D341Med (cell line): ENCODE measurements around the gene PRM2.

Experiments
- DNase-seq: peaks from one replicate; pipeline ENCODE4 v3.0.0; 2012; ENCODE audit warnings: low spot score

Gene PRM2, protein sequence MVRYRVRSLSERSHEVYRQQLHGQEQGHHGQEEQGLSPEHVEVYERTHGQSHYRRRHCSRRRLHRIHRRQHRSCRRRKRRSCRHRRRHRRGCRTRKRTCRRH

DNA sequence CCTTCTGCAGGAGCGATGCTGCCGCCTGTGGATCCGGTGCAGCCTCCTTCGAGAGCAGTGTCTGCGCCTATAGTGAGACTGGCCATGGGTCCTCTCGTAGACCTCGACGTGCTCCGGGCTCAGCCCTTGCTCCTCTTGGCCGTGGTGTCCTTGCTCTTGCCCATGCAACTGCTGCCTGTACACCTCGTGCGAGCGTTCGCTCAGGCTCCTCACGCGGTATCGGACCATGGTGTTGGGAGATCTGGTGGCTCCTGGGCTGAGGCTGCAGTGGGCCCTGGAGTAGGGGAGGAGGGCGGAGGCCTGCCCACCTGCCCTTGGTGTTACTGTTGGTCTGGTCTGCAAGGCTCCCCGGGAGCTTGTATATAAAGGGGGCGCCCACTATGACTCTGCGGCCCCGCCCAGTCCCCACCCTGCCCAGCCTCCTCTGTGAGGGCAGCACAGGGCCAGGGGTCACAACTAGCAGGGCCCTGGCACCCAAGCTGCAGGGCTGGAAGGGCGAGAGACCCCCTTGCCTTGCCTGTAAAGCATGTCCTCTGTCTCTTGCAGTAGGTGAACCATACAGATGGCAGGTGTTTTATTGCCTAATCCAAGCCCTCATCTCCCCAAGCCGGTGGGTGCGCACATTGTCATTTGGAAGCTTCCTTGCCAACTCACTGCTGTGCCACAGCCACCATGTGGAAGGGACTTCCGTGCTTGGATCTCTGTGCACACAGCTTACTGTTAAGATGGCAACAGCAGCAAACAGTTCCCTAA, at the start of gene PRM2:
Gene PRM2 (minus strand): TSS at position 338 of the 753 bp plus-strand sequence. CDS start 110 bp downstream, at position 228.
- no peak for DNase-seq

DNA sequence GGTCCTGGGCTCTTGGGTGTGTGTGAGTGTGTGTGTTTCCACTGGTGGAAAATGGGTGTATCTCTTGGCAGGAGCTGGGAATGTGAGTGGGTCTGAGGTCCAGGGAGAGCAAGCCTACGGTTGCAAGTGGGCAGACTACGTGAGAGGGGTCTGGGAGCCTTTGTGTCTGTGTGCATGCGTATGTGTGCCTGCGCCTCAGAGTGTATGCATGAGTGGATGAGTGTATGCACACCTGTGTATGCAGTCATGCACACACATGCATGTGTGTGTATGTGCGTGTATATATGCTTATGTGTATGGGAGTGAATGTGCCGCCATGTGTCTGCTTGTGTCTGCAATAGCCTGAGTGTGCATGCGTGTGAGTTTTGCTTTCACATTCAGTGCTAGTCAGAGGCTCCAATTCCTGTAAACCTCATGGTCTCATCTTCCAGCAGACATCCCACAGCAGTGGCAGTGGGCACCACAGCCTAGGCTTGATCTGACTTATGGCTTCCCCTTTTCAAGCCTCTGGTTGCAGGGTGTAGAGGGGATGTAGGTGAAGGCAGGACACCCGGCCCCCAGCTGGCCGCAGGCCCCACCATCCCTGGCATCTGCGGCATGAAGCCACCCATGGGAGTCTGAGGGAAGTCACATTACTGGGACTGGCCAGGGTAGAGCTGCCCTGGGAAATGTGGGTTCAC, 49.3 kb upstream of the PRM2 start:
- DNase-seq, result no peak

DNA sequence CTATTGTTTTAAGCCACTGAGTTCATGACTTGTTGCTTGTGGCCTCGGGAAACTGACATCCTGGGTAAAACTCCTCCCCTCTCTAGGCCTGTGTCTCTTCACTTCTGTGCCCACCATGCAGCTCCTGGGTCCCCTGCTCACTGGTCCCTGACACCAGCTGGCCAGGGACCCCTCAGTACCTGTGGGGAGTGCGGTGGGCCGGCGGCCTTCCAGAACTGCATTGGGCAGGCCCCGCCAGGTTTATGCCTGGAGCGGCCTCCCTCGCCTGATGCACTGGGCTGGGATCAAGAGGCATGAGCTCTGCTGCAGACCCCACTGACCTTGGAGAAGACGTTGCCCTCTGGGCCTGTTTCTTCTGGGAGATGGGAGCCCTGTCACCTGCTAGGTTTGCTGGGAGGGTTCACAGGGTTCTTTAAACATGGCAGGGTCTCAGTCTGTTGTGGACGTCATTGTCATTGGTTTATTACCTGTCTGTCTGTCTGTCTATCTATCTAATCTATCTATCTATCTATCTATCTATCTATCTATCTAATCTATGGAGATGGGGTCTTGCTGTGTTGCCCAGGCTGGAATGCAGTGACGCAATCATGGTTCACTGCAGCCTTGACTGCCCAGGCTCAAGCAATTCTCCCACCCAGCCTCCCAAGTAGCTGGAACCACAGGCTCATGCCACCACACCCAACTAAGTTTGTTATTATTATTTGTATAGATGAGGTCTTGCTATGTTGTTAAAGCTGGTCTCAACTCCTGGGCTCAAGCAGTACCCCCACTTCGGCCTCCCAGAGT, 47.5 kb upstream of the PRM2 start:
- DNase-seq, result no peak

DNA sequence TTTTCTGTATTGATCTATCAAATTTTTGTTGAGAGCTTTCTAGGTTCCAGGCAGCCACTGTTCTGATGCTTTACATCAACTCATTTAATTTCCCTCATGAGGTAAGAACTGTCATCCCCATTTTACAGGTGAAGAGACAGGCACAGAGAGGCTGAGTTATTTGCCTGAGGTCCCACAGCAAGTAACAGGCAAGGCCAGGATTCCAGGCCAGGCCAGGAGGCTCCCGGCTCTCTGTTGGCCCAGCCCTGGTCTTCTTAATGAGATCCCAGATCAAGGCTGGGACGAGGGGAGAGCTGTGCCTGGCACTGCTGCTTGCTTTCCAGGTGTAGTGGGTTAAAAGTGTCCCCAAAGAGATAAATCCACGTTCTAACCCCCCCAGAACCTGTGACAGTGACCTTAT, 46.5 kb upstream of the PRM2 start:
- DNase-seq, result no peak

DNA sequence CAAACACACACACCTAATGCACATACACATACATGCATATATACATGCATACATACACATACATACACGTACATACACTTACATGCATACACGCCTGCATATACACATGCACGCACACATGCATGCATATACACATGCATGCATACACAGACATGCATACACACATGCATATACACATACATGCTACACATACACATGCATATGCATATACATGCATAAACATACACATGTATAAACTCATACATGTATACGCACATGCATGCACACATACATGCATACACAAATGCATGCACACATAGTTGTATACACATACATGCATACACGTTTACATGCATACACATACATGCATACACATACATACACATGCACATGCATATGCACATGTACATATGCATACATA, 45.4 kb upstream of the PRM2 start:
- no peak for DNase-seq

DNA sequence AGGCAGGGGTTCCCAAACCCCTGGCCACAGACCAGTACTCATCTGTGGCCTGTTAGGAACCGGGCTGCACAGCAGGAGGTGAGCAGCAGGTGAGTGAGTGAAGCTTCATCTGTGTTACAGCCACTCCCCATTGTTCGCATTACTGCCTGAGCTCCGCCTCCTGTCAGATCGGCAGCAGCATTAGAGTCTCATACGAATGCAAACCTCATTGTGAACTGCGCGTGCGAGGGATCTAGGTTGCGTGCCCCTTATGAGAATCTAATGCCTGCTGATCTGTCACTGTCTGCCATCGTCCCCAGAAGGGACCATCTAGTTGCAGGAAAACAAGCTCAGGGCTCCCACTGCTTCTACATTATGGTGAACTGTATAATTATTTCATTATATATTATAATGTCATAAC, 43.9 kb upstream of the PRM2 start:
- DNase-seq, result no peak

DNA sequence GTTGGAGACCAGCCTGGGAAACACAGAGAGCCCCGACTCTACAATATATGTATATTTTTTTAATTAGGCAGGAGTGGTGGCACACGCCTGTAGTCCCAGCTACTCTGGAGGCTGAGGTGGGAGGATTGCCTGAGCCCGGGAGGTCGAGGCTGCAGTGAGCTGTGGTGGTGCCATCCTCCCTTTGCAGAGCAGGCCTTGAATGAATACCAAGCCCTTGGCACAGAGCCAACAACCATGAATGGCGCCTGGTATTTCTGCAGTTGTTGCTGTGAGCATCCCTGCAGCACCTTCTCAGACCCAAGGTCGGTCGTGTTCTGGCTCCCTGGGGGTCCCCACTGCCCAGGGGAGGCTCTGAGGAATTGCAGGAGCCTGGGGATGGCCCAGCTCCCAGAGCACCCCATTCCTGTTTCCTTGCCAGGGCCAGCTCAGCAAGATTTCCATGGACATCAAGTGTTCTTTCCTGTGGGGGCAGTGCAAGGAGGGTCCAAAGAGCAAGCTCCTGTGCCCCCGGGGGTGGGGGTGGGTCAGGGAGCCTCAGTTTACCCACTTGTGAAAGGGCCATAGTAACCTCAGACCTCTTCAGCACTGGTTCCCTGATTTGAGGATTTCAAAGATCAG, 43.4 kb upstream of the PRM2 start:
- no peak for DNase-seq

DNA sequence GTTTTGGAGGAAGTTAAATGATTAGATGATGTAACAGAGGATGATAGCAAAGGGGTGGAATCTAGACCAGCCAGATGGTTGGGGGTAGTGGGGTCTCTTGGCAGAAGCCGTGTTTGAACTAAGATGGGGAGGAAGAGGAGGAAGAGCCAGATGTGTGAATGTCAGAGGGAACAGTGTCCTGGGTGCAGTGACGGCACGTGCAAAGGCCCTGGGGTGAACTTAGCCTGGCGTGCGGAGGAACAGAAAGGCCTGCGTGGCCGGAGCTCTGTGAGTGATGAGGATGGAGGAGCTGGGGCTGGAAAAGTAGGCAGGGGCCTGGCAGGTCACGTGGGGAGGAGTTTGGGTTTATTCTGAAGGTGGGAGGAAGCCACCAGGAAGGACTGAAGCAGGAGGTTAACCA, 42.5 kb upstream of the PRM2 start:
- DNase-seq, result no peak

DNA sequence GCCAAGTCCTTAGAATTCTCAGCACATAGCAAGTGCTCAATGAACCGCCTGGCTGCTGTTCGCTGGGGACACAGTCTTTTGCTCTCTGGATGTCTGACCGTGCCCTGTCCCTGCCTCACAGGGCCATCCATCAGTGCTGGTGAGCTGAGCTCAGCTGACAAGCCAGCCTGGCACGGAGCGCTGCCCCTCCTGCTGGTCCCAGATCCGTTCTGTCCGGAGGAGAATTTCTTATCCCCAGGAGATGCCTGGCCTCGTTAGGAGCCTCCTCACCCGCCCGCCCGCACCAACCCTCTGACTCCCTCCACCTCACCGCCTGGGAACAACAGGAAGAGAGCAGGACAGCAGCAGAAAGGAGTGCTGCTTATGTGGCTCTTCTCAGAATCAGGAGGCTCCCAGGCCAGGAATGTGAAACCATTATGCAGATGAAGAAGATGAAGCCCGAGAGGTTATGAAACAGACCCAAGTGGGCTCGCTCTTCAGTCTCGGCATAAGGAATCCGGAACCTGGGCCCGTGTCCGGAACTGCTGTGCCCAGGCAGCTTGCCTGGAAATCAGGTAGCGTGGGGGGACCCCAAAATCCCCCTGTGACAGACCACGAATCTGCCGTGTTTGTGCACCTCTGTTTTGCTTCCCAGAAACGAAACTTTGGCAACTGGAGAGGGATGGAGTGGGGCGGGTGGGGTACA, 40.2 kb upstream of the PRM2 start:
- DNase-seq, result no peak

DNA sequence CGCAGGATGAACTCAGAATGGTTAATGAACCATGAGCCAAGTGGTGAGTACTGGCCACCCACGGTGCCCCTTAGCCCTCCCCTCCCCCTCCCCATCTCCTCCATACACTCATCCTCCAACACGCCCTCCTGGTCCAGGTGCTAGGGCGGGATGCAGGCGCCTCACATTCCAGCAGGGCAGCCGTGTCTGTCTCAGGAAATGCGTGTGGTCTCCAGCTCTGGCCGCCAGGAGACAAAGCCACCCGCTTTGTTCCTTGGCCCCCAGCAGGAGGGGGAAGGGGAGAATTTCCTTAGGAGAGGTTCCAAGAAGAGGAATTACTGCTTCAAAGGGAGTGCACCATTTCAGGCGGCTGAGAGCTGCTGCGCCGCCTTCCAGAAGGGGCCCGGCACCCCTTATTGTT, 39.2 kb upstream of the PRM2 start:
- no peak for DNase-seq

DNA sequence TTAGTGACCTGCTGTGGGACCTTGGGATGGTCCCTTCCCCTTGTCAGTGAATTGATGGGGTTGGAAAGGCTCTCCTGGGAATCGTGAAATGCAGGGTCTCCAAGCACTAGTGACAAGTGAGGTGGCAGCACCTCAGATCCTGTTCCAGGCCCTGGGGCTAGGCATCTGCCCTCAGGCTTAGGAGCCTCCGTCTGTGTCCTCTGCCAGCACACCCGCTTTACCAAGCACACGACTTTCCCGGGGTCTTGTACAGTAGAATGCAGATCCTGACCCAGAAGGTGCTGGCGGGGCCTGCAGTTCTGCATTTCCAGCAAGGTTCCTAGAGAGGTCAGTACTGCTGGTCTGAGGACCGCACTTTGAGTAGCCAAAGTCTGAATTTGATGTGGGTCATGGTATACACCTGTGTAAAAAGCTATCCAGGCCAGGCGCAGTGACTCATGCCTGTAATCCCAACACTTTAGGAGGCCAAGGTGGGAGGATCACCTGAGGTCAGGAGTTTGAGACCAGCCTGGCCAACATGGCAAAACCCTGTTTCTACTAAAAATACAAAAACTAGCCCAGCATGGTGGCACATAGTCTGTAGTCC, 38.1 kb upstream of the PRM2 start:
- DNase-seq, result no peak

DNA sequence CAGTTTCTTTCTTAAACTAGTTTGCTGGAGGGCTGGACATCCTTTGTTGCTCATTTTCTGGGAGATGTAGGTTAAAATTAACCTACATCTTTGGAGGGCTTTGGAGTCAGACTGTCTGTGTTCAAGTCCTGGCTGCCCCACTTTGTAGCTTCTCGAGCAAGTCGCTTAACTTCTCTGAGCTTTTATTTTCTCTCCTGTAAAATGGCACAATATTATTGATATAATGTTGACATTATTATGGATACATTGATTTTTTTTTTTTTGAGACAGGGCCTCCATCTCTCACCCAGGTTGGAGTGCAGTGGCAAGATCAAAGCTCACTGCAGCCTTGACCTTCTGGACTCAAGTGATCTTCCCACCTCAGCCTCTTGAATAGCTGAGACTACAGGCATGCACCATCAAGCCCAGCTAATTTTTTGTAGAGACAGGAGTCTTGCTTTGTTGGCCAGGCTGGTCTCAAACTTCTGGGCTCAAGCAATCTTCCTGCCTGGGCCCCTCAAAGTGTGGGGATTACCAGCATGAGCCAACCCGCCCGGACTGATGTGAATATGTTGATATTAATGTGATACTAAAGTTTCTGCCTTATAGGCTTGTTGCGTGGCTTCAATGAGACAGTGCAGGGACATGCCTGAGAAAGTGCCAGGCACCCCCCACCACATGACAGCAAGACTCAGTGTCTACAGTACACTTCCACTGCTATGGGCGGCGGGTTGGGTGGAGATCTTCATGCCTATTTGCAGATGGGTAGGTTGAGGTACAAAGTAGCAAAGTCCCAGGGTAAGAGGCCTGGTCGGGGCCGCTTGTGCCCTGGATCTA, 37.4 kb upstream of the PRM2 start:
- DNase-seq, result no peak

DNA sequence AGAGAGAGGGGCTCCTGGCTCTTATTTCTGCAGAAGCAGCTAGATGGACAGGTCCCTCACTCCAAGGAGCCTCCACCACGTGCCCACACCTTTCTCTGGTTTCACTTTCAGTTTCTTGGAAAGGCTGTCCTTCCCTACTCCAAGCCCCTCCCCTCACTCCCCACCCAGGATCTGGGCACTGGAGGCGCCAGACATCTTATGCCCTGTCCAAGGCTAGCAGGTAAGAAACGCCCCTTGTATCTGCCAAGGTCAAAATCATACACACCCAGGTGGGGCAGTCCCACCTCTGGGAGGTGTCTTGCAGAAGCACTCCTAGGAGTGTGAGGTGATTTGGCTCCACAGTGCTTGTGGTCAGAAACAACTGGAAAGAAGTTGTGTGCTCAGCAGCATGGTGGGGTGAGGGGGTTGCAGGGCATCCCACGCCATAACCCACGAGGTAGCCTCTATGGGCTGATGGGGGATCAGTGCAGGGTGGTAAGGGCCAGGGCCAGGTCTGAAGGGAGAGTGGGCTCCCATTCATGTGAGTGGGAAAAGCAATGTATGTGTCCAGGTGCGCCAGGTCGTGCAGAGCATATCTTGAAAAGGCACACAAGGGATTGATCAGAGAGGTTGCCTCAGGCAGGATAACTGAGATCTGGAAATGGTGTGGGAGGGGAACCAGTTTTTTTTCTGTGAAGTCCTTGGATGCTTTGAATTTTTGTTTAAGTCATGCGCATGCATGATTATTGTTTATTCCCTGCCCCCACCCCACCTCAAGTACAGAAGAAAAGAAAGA, 36.6 kb upstream of the PRM2 start:
- DNase-seq, result no peak

DNA sequence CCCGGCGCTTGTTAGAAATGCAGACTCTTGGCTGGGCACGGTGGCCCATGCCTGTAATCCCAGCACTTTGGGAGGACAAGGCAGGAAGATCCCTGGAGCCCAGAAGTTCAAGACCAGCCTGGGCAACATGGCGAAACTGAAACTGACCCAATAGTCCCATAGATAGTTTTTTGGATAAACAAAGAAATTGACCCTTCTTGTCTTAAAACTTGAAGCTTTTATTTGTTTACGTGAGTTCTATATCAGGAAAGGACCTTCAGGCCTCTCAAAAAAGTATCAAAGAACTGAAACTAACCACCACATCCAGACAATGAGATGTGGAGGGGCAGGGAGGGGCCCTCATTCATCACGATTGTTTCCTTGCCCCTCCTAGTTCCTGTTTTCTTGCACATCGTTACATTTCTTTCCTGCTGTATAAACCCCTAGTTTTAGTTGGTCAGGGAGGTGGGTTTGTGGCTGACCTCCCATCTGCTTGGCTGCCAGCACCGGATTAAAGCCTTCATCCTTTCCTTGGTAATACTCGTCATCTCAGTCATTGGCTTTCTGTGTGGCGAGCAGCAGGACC, 34.8 kb upstream of the PRM2 start:
- no peak for DNase-seq

DNA sequence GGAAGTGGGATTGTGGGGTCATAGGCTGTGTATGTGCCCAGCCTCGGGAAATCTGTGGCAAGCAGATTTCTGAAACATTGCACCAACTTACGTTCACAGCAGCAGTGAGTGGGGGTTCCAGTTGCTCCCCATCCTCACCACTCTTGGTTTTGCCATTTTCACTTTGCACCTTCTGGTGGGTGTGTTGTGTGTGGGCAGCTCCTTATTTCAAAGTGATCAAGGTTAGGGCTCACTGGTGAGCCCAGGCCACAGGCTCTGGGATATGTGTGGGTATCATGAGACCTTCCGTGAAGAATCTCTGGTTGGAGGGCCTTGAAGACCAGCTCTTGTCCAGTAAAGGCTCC, 34.3 kb upstream of the PRM2 start:
- DNase-seq, result no peak

DNA sequence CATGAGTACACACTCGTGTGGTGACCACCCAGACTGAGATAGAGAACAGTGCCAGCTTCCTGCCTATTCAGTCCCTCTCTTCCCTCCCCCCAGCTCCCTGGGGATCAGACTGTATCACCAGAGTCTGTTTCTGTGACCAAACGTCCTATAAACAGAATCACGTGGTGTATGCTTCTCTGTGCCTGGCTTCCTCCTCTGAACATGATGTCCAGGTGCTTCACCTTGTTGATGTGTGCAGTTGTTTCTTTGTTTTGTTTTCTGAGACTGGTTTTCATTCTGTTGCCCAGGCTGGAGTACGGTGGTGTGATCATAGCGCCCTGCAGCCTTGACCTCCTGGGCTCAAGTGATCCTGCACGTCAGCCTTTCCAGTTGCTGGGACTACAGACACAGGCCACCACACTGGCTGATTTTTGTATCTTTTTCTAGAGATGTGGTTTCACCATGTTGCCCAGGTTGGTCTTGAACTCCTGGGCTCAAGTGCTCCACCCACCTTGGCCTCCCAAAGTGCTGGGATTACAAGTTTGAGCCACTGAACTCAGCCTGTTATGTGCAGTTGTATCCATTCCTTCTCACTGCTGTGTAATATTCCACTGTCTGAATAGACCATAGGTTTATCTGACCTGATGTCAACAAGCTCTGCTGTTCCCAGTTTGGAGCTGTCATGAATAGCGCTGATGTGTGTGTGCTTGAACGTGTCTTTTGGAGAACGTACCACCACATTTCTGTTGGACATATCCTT, 33.8 kb upstream of the PRM2 start:
- no peak for DNase-seq

DNA sequence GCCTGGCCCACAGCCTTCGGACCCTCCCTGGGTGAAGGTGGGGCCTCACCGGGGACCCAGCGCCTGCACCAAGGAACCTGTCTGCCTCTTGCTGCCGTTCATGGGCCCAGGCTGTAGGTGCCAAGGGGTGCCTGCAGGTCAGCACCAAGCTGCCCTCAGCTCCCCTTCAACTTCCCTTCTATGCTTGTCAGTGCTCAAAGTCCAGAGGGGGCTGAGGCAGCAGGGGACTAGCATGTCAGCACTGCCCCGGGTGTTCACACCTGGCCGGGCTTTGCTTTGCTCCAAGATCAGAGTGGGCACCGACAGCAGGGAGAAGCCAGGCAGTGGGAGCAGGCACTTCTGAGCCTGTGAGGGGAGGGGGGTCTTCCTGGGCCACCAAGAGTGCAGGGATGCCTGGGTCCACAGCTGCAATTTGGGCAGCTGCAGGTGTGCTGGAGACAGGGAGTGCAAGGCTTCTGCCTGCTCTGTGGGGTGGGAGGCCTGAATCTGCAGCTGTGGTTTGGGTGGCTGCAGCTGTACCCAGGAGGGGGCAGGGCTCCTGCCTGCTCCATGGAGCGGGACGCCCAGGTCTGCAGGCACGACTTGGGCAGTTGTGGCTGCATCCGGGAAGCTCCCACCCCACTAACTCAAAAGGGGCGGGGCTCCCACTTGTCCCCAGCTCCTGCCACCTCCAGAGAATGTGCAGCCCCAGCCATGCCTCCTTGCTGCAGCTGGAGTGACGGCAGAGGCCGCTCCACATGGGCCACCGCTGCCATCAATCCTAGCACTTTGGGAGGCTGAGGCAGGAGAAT, 32.4 kb upstream of the PRM2 start:
- DNase-seq, result no peak
